ENCODE measurements around the gene MTA1.

The MTA1 gene

DNA sequence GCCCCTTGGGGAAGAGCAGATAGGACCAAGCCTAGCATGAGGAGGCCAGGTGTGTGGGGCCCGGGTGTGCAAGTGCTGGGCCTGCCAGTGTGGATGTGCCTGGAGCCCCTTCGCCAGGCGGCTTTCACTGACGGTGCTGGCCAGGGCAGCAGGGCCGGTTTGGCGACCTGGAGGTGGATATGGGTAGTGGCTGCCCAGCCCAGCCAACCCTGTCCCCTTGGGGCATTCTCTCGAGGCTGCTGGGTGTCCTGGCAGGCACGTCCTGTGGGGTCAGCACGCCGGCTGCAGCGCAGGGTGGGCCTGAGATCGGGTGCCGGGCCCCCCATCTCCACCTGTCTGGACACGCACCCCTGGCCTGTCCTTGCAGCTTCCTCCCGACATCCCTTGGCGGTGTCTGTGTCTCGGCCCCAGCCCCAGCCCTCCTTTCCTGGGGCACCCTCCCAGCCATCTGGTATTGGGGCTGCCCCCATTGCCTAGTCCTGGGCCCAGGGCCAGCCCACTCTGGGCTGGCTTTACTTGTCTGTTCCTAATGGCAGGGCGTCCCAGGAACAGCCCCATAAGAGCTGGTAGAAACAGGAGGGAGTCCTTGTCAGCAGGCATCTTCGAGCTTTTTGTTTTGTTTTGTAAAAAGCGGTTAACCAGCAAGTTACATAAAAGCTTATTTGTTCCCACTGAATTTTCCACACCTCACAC is 47.8 kb downstream of the MTA1 start:
- Histone ChIP-seq H3K27ac (no peak overlapping the region), H3K27me3 (replicated peaks) (no peaks in the 10 kb centered on the region), H3K36me3 (replicated peaks) (peaks cover 46% of the 10 kb centered on the region), H3K4me3 (ENCODE audit: low read depth, low read length) (no peak overlapping the region)
- in situ Hi-C loops (cut with HindIII; ENCODE audit: low pct_ligation_motif_present, low sequenced_read_pairs): no loop called here
- DNase-seq: no peak
- TF ChIP-seq, protein P1, sequence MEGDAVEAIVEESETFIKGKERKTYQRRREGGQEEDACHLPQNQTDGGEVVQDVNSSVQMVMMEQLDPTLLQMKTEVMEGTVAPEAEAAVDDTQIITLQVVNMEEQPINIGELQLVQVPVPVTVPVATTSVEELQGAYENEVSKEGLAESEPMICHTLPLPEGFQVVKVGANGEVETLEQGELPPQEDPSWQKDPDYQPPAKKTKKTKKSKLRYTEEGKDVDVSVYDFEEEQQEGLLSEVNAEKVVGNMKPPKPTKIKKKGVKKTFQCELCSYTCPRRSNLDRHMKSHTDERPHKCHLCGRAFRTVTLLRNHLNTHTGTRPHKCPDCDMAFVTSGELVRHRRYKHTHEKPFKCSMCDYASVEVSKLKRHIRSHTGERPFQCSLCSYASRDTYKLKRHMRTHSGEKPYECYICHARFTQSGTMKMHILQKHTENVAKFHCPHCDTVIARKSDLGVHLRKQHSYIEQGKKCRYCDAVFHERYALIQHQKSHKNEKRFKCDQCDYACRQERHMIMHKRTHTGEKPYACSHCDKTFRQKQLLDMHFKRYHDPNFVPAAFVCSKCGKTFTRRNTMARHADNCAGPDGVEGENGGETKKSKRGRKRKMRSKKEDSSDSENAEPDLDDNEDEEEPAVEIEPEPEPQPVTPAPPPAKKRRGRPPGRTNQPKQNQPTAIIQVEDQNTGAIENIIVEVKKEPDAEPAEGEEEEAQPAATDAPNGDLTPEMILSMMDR (IDR thresholded peaks at IDR 0.05; ENCODE audit: low read depth, low read length, missing control alignments): no peak

GRCh38 chr14:105467942-105468471 is 48.4 kb downstream of the MTA1 start:
- Histone ChIP-seq H3K27me3 (replicated peaks) (no peaks in the 10 kb centered on the region), H3K27ac (no peak overlapping the region), H3K4me3 (ENCODE audit: low read depth, low read length) (no peak overlapping the region), H3K36me3 (replicated peaks) (peaks cover 43% of the 10 kb centered on the region)
- DNase-seq: no peak
- in situ Hi-C loops (cut with HindIII; ENCODE audit: low pct_ligation_motif_present, low sequenced_read_pairs): no loop called here
- TF ChIP-seq, protein P1 (IDR thresholded peaks at IDR 0.05; ENCODE audit: low read depth, low read length, missing control alignments): no peak

GRCh38 chr14:105468621-105469241 is 49.1 kb downstream of the MTA1 start:
- H3K4me3 ChIP-seq (ENCODE audit: low read depth, low read length): no peak overlapping the region
- in situ Hi-C loops (cut with HindIII; ENCODE audit: low pct_ligation_motif_present, low sequenced_read_pairs): no loop called here
- H3K27me3 ChIP-seq (replicated peaks): no peaks in the 10 kb centered on the region
- TF ChIP-seq, protein P1 (IDR thresholded peaks at IDR 0.05; ENCODE audit: low read depth, low read length, missing control alignments): no peak
- no peak overlapping the region for H3K27ac ChIP-seq
- peaks cover 40% of the 10 kb centered on the region for H3K36me3 ChIP-seq (replicated peaks)
- DNase-seq: no peak

- peaks cover 32% of the 10 kb centered on the region for H3K36me3 ChIP-seq (replicated peaks)
- TF ChIP-seq, protein P1 (IDR thresholded peaks at IDR 0.05; ENCODE audit: low read depth, low read length, missing control alignments): no peak
- in situ Hi-C loops (cut with HindIII; ENCODE audit: low pct_ligation_motif_present, low sequenced_read_pairs): no loop called here
- H3K27me3 ChIP-seq (replicated peaks): no peaks in the 10 kb centered on the region
- H3K27ac ChIP-seq: no peak overlapping the region
- DNase-seq: no peak
- H3K4me3 ChIP-seq (ENCODE audit: low read depth, low read length): no peak overlapping the region
These were observed 50.1 kb downstream of the MTA1 start for GRCh38 chr14:105469456-105470349.

DNA sequence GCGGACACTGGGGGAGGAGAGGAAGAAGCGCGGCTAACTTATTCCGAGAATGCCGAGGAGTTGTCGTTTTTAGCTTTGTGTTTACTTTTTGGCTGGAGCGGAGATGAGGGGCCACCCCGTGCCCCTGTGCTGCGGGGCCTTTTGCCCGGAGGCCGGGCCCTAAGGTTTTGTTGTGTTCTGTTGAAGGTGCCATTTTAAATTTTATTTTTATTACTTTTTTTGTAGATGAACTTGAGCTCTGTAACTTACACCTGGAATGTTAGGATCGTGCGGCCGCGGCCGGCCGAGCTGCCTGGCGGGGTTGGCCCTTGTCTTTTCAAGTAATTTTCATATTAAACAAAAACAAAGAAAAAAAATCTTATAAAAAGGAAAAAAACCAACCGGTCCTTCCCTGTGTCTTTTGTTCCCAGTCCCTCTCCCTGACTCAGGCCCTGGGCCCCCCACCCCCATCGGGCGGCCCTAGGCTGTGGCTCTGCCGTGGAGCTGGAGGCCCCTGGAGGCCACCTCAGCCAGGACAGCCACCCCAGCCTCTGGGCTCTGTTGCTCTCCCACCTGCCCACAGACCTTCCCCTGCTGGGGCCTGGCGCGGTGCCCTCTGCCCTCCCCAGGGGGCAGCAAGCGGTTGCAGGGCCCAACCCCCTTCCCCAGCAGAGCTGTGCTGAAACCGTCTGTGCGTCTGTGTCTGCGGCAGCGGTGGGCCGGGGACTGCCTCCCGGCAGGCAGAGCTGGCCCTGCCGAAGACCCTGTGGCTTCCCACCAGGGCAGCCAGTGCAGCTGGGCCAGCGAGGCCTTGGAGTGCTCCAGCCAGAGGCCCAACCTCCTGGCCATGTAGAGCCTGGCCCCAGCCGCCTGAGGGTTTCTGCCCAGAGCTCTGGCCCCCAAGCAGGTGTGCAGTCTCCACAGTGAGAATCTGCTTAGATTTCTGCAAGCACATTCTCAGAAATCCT is 51.0 kb downstream of the MTA1 start:
- Histone ChIP-seq H3K27me3 (replicated peaks) (no peaks in the 10 kb centered on the region), H3K4me3 (ENCODE audit: low read depth, low read length) (no peak overlapping the region), H3K36me3 (replicated peaks) (peaks cover 26% of the 10 kb centered on the region), H3K27ac (no peak overlapping the region)
- TF ChIP-seq, protein P1 (IDR thresholded peaks at IDR 0.05; ENCODE audit: low read depth, low read length, missing control alignments): peak; percentile 22
- in situ Hi-C loops (cut with HindIII; ENCODE audit: low pct_ligation_motif_present, low sequenced_read_pairs): no loop called here
- no peak for DNase-seq

All from brain microvascular endothelial cell (primary cell).